GM21619 (cell line): Measurements from ENCODE around the gene GTF2H3.

Experiments used
- ATAC-seq: cut with Tn5 transposase; IDR thresholded peaks from one replicate; pipeline ENCODE4 v1.9.1; 2021; ENCODE audit not compliant: unreplicated experiment

GTF2H3 gene

GRCh38 chr12:123707466-123707865 is 73.8 kb downstream of the GTF2H3 start:
- no peak for ATAC-seq
